ENCODE measurements around the gene NRARP.

DNA sequence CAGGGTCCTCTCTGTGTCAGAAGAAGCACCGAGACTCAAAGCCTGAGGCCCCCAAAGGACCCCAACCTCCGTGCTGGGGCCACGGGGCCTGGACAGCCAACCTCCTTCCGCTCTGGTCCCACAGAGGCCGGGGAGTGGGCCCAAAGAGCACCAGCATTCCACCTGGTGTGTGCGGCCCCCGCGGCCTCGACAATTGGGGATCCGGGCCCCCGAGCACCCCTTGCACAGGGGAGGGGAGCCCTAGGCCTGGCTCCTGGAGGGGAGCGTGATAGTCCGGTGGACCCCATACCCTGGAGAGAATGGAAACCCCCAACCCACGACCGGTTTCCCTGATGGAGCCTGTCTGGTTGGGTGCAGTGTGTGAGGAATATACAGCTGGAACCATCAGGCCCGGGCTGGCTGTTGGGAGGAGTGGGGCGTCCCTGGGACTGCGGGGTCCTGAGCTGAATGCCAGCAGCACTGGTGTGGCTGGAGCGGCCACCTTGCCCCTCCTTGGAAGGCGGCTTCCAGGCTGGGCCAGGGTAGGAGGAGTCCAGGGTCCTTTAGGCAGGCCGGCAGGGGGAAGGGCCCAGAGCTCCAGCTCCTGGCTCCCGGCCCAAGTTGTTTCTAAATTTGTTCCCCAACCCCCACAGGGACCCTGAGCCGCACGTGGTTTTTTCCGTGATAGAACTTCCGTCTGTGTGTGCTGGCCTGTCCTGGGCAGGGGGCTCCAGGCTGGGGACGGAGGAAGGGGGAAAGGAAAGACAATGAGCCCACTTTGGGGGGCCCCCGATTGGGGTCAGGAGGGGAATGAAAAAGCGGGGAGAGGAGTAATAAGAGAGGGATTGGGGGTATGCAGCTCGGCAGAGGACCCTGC lies 25.4 kb downstream of the NRARP start:
- TF ChIP-seq EZH2 (IDR thresholded peaks at IDR 0.05; ENCODE audit: borderline replicate concordance, low read length): no peak
- TF ChIP-seq, protein P1, sequence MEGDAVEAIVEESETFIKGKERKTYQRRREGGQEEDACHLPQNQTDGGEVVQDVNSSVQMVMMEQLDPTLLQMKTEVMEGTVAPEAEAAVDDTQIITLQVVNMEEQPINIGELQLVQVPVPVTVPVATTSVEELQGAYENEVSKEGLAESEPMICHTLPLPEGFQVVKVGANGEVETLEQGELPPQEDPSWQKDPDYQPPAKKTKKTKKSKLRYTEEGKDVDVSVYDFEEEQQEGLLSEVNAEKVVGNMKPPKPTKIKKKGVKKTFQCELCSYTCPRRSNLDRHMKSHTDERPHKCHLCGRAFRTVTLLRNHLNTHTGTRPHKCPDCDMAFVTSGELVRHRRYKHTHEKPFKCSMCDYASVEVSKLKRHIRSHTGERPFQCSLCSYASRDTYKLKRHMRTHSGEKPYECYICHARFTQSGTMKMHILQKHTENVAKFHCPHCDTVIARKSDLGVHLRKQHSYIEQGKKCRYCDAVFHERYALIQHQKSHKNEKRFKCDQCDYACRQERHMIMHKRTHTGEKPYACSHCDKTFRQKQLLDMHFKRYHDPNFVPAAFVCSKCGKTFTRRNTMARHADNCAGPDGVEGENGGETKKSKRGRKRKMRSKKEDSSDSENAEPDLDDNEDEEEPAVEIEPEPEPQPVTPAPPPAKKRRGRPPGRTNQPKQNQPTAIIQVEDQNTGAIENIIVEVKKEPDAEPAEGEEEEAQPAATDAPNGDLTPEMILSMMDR (conservative IDR thresholded peaks at IDR 0.05 in 1 of 2, IDR thresholded peaks at IDR 0.05 in 1 of 2; ENCODE audit: extremely low read depth in 1 of 2, insufficient read depth in 1 of 2, low read depth in 1 of 2, low read length in 2 of 2): no peak

Data from mammary epithelial cell (primary cell).